T-cell (primary cell): ENCODE measurements around the gene RPS19. TPM values are rescaled to one million over a fixed set of nuclear protein-coding genes. Genes with fewer than 3 reads are reported as not detected.
A peak's percentile ranks its signal among the peaks of the same experiment; 100 is the strongest.

Experiments
- ATAC-seq, 4 experiments: fragments of 200-7000 bp in 3 of 4; fragments of 150-1000 bp in 1 of 4; cut with Tn5 transposase; replicated peaks in 1 of 4; 1 replicate in 3 of 4; 2 replicates in 1 of 4; pipeline ENCODE4 v1.10.0; 2021; ENCODE audit warnings: moderate library complexity in 3 of 4, mild to moderate bottlenecking in 2 of 4, moderate number of reproducible peaks in 1 of 4
- CTCF ChIA-PET, 2 donors: fragments of 300-600 bp; sonication (Branson Sonifier 250); formaldehyde crosslinking; loops; one replicate each; lab custom pipeline; 2022; ENCODE audit warnings: antibody characterized with exemption in 2 of 2; lab: Charles Lee
- POLR2A ChIA-PET, 2 donors: fragments of 300-600 bp; sonication (Branson Sonifier 250); formaldehyde crosslinking; loops; one replicate each; lab custom pipeline; 2022; ENCODE audit warnings: antibody characterized with exemption in 2 of 2; lab: Charles Lee
- DNase-seq, 35 experiments: peaks; one replicate each; pipeline versions ENCODE4 v3.0.0 to v3.0.0-alpha.2; 2013 to 2023
- H3K27ac ChIP-seq: one replicate; pipeline ENCODE4 v1.5.1; 2013; ENCODE audit warnings: low read length
- H3K27me3 ChIP-seq, 2 experiments: replicated peaks in 1 of 2; 1 replicate in 1 of 2; 2 replicates in 1 of 2; pipeline versions ENCODE4 v1.6.1 to v1.7.0; 2013; ENCODE audit warnings: low read length in 1 of 2, mixed read lengths in 1 of 2; ENCODE audit not compliant: control insufficient read depth in 2 of 2, insufficient read depth in 2 of 2; ENCODE audit errors: extremely low read depth in 1 of 2
- H3K36me3 ChIP-seq, 2 donors: 1 replicate in 1 of 2; 2 replicates in 1 of 2; pipeline versions ENCODE4 v1.6.1 to v1.7.0; 2013; ENCODE audit warnings: low read length in 1 of 2; ENCODE audit not compliant: control insufficient read depth in 2 of 2, insufficient read depth in 1 of 2; ENCODE audit errors: extremely low read depth in 1 of 2
- H3K4me1 ChIP-seq, 2 experiments: 1 replicate in 1 of 2; 2 replicates in 1 of 2; pipeline versions ENCODE4 v1.6.1 to v1.7.0; 2013; ENCODE audit warnings: low read length in 2 of 2, mixed read lengths in 1 of 2; ENCODE audit not compliant: insufficient read depth in 2 of 2, control insufficient read depth in 1 of 2; ENCODE audit errors: extremely low read depth in 1 of 2
- H3K4me3 ChIP-seq, 2 donors: 1 replicate in 1 of 2; 2 replicates in 1 of 2; pipeline versions ENCODE4 v1.5.1 to v1.7.0; 2013; ENCODE audit warnings: mild to moderate bottlenecking in 2 of 2, low read length in 1 of 2, moderate library complexity in 1 of 2; ENCODE audit not compliant: control insufficient read depth in 1 of 2; ENCODE audit errors: extremely low read depth in 1 of 2
- H3K9me3 ChIP-seq: 2 replicates; pipeline ENCODE4 v1.7.0; 2013
- H3K27ac Mint-ChIP-seq, 2 donors: one replicate each; pipeline ENCODE4 v1.8.0; 2020 to 2021; ENCODE audit warnings: mild to moderate bottlenecking in 2 of 2, mixed read lengths in 2 of 2
- H3K27me3 Mint-ChIP-seq, 2 donors: one replicate each; pipeline ENCODE4 v1.8.0; 2021 to 2022; ENCODE audit warnings: mixed read lengths in 2 of 2
- H3K36me3 Mint-ChIP-seq: one replicate; pipeline ENCODE4 v1.8.0; 2021; ENCODE audit warnings: mixed read lengths
- H3K4me1 Mint-ChIP-seq, 3 donors: one replicate each; pipeline ENCODE4 v1.8.0; 2020 to 2022; ENCODE audit warnings: mixed read lengths in 3 of 3, mild to moderate bottlenecking in 1 of 3
- H3K4me3 Mint-ChIP-seq, 3 donors: one replicate each; pipeline ENCODE4 v1.8.0; 2020 to 2022; ENCODE audit warnings: mild to moderate bottlenecking in 3 of 3, mixed read lengths in 3 of 3, moderate library complexity in 3 of 3
- H3K9me3 Mint-ChIP-seq, 3 donors: one replicate each; pipeline ENCODE4 v1.8.0; 2020 to 2022; ENCODE audit warnings: mixed read lengths in 3 of 3
- WGBS: methylation state at CpG from one replicate; pipeline ENCODE4 v1.1.5; 2013; ENCODE audit warnings: missing lambda C conversion rate; ENCODE audit not compliant: insufficient coverage; 5-methylcytosine and 5-hydroxymethylcytosine counted together
- total RNA-seq, 35 experiments: library from RNA in 6 of 35; stranded (reverse) in 6 of 35; fragments of 120-200 nt in 1 of 35; gene quantifications; one replicate each; pipeline versions ENCODE4 v1.2.1 to v1.2.4 and lab custom pipeline; 2013 to 2026

The RPS19 gene
- total RNA-seq, 5 donors from 2014 or later (not counting 1 experiment from before 2014, with no cell fraction given), result 3,043 to 4,286 (median 3,822) TPM

- peak overlapping the region; percentile 89 to 92 for H3K27ac Mint-ChIP-seq
- peaks cover 6 to 44% of the 10 kb centered on the region in 2 donors for H3K36me3 ChIP-seq
- WGBS, result 36% methylated on average over 2 of the region's 9 CpGs
- peak overlapping the region; percentile 80 to 95 (median 93) for H3K4me3 Mint-ChIP-seq
- H3K9me3 ChIP-seq, result no peaks in the 10 kb centered on the region
- H3K9me3 Mint-ChIP-seq, result no peaks in the 10 kb centered on the region
- ChIA-PET POLR2A (no interaction called here), CTCF (interaction anchor here in 1 of 2 donors (3.0 kb wide), 1 partner anchor 25 kb away, joined by 15 read pairs; no protein-coding TSS in a partner anchor)
- DNase-seq, result no peak
- H3K27me3 Mint-ChIP-seq, result no peaks in the 10 kb centered on the region
- peaks cover 51 to 58% (median 58%) of the 10 kb centered on the region in 3 donors for H3K4me1 Mint-ChIP-seq
- H3K27me3 ChIP-seq, result no peaks in the 10 kb centered on the region
- peaks cover 39% of the 10 kb centered on the region for H3K36me3 Mint-ChIP-seq
- peaks cover 29 to 64% of the 10 kb centered on the region in 2 experiments for H3K4me1 ChIP-seq
- ATAC-seq, result no peak
- peak overlapping the region in 1 of 2 donors; percentile 96 for H3K4me3 ChIP-seq
- H3K27ac ChIP-seq, result peak overlapping the region; percentile 10
These were observed 1.8 kb downstream of the RPS19 start for GRCh38 chr19:41861846-41862245.

GRCh38 chr19:41862445-41862986 is 2.5 kb downstream of the RPS19 start:
- peaks cover 29 to 71% of the 10 kb centered on the region in 2 experiments for H3K4me1 ChIP-seq
- peaks cover 39% of the 10 kb centered on the region for H3K36me3 Mint-ChIP-seq
- DNase-seq, result no peak
- H3K9me3 Mint-ChIP-seq, result no peaks in the 10 kb centered on the region
- H3K27me3 Mint-ChIP-seq, result no peaks in the 10 kb centered on the region
- peaks cover 6 to 48% of the 10 kb centered on the region in 2 donors for H3K36me3 ChIP-seq
- peak overlapping the region; percentile 89 to 92 for H3K27ac Mint-ChIP-seq
- H3K4me3 Mint-ChIP-seq, result peak overlapping the region; percentile 80 to 95 (median 93)
- H3K27ac ChIP-seq, result peak overlapping the region; percentile 10
- H3K27me3 ChIP-seq, result no peaks in the 10 kb centered on the region
- no peak overlapping the region for H3K4me3 ChIP-seq
- ChIA-PET CTCF (no interaction called here), POLR2A (interaction anchor here in 1 of 2 donors (1.0 kb wide), 1 partner anchor 13 kb away, joined by 9 read pairs; no protein-coding TSS in a partner anchor)
- no peaks in the 10 kb centered on the region for H3K9me3 ChIP-seq
- no CpG with 5 or more reads among the region's 2 CpGs for WGBS
- ATAC-seq, result no peak
- H3K4me1 Mint-ChIP-seq, result peaks cover 51 to 60% (median 58%) of the 10 kb centered on the region in 3 donors

DNA sequence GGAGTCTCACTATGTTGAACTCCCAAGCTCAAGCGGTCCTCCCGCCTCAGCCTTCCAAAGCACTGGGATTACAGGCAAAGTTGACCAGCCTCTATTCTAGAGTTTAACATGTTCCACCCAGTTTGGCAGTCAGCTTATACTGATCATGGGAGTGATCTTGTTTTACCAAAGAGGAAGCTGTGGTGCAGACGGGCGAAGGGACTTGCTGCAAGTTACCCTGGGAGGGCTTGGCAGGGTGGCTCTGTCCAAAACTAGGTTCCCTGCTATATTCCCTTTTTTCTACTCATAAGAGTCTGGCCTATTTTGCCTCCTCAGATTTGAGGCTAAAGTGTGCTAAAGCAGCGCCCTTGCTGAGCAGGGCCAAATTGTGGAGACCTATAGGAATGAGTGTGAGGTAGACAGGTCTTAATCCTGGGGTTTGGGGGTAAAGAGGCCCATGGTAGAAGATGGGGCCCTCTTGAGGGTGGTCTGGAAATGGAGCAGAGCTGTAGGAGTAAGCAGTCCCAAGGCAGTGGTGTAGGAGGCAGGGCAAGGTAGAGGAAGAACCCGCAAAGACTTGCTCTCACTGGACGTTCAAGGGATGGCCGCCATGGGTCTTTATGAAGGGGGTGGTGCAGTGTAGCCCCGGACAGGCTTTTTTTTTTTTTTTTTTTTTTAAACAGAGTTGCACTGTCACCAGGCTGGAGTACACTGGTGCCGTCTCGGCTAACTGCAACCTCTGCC is 3.3 kb downstream of the RPS19 start:
- no peak overlapping the region for H3K4me3 ChIP-seq
- WGBS, result 80% methylated on average over 2 of the region's 11 CpGs
- H3K27ac ChIP-seq, result peak overlapping the region; percentile 32
- H3K36me3 Mint-ChIP-seq, result peaks cover 46% of the 10 kb centered on the region
- CTCF ChIA-PET, result interaction anchor here in 1 of 2 donors (0.6 kb wide), 1 partner anchor 324 kb away, joined by 3 read pairs; no protein-coding TSS in a partner anchor
- DNase-seq (no peak), ATAC-seq (no peak)
- H3K27ac Mint-ChIP-seq, result peak overlapping the region; percentile 82 to 89
- H3K9me3 Mint-ChIP-seq, result no peaks in the 10 kb centered on the region
- no peaks in the 10 kb centered on the region for H3K27me3 Mint-ChIP-seq
- H3K4me3 Mint-ChIP-seq, result peak overlapping the region in 2 of 3 donors; percentile 21 to 80
- H3K27me3 ChIP-seq, result no peaks in the 10 kb centered on the region
- peaks cover 12 to 56% of the 10 kb centered on the region in 2 donors for H3K36me3 ChIP-seq
- H3K4me1 Mint-ChIP-seq, result peaks cover 60 to 69% (median 65%) of the 10 kb centered on the region in 3 donors
- no peaks in the 10 kb centered on the region for H3K9me3 ChIP-seq
- peaks cover 35 to 79% of the 10 kb centered on the region in 2 experiments for H3K4me1 ChIP-seq
- POLR2A ChIA-PET, result interaction anchor here in 1 of 2 donors (1.0 kb wide), 1 partner anchor 12 kb away, joined by 9 read pairs; no protein-coding TSS in a partner anchor

DNA sequence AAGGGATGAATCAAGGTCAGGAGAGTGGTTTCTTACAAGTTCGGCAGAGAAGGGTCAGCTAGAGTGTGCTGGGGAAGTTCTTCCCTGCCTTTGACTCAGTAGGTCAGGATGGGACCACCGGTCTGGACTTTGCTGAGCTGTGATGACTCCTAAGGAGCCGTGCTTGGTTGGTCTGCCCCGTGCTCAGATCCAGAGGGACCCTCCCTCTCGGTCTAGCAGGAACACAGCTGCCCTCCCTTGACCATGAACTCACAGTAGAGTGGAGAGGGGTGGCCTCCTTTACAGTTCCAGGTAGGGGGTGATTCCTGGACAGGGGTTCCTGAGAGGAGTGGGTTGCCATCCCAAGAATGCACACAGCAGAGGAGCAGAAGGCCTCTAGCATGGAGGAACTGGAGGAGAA is 4.3 kb downstream of the RPS19 start:
- Histone ChIP-seq H3K9me3 (no peaks in the 10 kb centered on the region), H3K27me3 (no peaks in the 10 kb centered on the region), H3K4me3 (no peak overlapping the region), H3K4me1 (peaks cover 36 to 86% of the 10 kb centered on the region in 2 experiments), H3K36me3 (peaks cover 18 to 66% of the 10 kb centered on the region in 2 donors), H3K27ac (peak overlapping the region; percentile 22)
- DNase-seq, result no peak
- ATAC-seq, result no peak
- peaks cover 52% of the 10 kb centered on the region for H3K36me3 Mint-ChIP-seq
- ChIA-PET CTCF (interaction anchor here (0.6 to 1.1 kb wide), 2 partner anchors 11 to 323 kb away, joined by 3 read pairs; no protein-coding TSS in a partner anchor), POLR2A (no interaction called here)
- H3K9me3 Mint-ChIP-seq, result no peaks in the 10 kb centered on the region
- peaks cover 60 to 72% (median 68%) of the 10 kb centered on the region in 3 donors for H3K4me1 Mint-ChIP-seq
- no peaks in the 10 kb centered on the region for H3K27me3 Mint-ChIP-seq
- WGBS, result 86% methylated on average over 4 of the region's 5 CpGs
- peak overlapping the region in 2 of 3 donors; percentile 45 to 80 for H3K4me3 Mint-ChIP-seq
- H3K27ac Mint-ChIP-seq, result peak overlapping the region; percentile 77 to 78

GRCh38 chr19:41866284-41866683 is 6.2 kb downstream of the RPS19 start:
- H3K4me1 ChIP-seq, result peaks cover 46 to 96% of the 10 kb centered on the region in 2 experiments
- ChIA-PET POLR2A (no interaction called here), CTCF (interaction anchor here in 1 of 2 donors (0.6 kb wide), 2 partner anchors 30 to 1213 kb away, joined by 3 read pairs; no protein-coding TSS in a partner anchor)
- no peaks in the 10 kb centered on the region for H3K9me3 Mint-ChIP-seq
- H3K27ac Mint-ChIP-seq, result peak overlapping the region; percentile 55 to 71
- H3K9me3 ChIP-seq, result no peaks in the 10 kb centered on the region
- peaks cover 27 to 72% of the 10 kb centered on the region in 2 donors for H3K36me3 ChIP-seq
- peak overlapping the region; percentile 36 for H3K27ac ChIP-seq
- ATAC-seq (no peak), DNase-seq (no peak)
- no peak overlapping the region for H3K4me3 ChIP-seq
- H3K27me3 ChIP-seq, result no peaks in the 10 kb centered on the region
- H3K4me1 Mint-ChIP-seq, result peaks cover 65 to 83% (median 75%) of the 10 kb centered on the region in 3 donors
- peaks cover 54% of the 10 kb centered on the region for H3K36me3 Mint-ChIP-seq
- H3K27me3 Mint-ChIP-seq, result no peaks in the 10 kb centered on the region
- WGBS, result 86% methylated on average over 2 of the region's 3 CpGs
- H3K4me3 Mint-ChIP-seq, result no peak overlapping the region
